BLaER1 treated with 17β-estradiol and CSF1 and Interleukin-3, amounts not matched to agents 10 nM and 100 nM (cell line): ENCODE data around the gene RANBP3.
"Not testable (repeated sequence)": the region's sequence is repeated elsewhere in the genome, so short reads cannot be mapped to it uniquely, and the experiment has no call there.

Experiments used
- H3K27ac ChIP-seq, 11 experiments: shearing (Covaris generic); formaldehyde crosslinking; 2 replicates each; pipeline ENCODE4 v1.8.1; 2022
- H3K27me3 ChIP-seq, 11 experiments: shearing (Covaris generic); formaldehyde crosslinking; 2 replicates each; pipeline ENCODE4 v1.8.1; 2022
- H3K36me3 ChIP-seq, 11 experiments: shearing (Covaris generic); formaldehyde crosslinking; 2 replicates each; pipeline ENCODE4 v1.8.1; 2022
- H3K4me1 ChIP-seq, 10 experiments: shearing (Covaris generic); formaldehyde crosslinking; 2 replicates each; pipeline ENCODE4 v1.8.1; 2022
- H3K4me2 ChIP-seq, 11 experiments: shearing (Covaris generic); formaldehyde crosslinking; 2 replicates each; pipeline ENCODE4 v1.8.1; 2022
- H3K4me3 ChIP-seq, 10 experiments: shearing (Covaris generic); formaldehyde crosslinking; 2 replicates each; pipeline ENCODE4 v1.8.1; 2022
- H3K9ac ChIP-seq, 11 experiments: shearing (Covaris generic); formaldehyde crosslinking; 2 replicates each; pipeline ENCODE4 v1.8.1; 2022
- H3K9me3 ChIP-seq, 11 experiments: shearing (Covaris generic); formaldehyde crosslinking; replicated peaks in 1 of 11; 2 replicates each; pipeline ENCODE4 v1.8.1; 2022
- H4K20me1 ChIP-seq, 11 experiments: shearing (Covaris generic); formaldehyde crosslinking; 2 replicates each; pipeline ENCODE4 v1.8.1; 2022
- Cebpa-rat ChIP-seq, 11 experiments: shearing (Covaris generic); IDR thresholded peaks; 2 replicates each; pipeline ENCODE4 v1.8.1; 2022

Gene RANBP3

DNA sequence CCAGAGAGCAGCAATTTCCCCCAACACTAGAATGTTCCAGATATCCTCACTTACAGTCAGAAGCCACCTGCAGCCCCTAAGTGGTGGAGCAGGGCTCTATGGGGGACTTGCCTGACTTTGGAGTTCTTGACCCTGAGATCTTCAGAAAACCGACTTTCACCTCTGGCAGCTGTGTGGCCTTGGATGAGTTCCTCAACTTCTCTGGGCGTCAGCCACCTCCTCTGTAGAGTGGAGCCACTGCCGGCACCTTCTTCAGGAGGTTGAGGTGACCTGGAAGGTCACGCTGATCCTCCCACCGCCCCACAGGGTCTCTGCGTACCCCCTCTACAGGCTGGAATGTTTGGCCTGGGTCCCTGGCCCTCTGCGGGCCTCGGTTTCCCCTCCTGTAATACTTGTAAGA is 100.5 kb downstream of the RANBP3 start:
- H3K4me1 ChIP-seq, result peaks cover 4 to 20% (median 10%) of the 10 kb centered on the region in 10 experiments; a peak in 13 of 20 replicates
- H3K9me3 ChIP-seq, result no peaks in the 10 kb centered on the region
- no peaks in the 10 kb centered on the region; a peak in 1 of 22 replicates for H4K20me1 ChIP-seq
- no peak overlapping the region for H3K4me2 ChIP-seq
- no peak for TF ChIP-seq Cebpa-rat (IDR thresholded peaks at IDR 0.05)
- no peaks in the 10 kb centered on the region for H3K27me3 ChIP-seq
- H3K36me3 ChIP-seq, result no peaks in the 10 kb centered on the region
- no peak overlapping the region for H3K9ac ChIP-seq
- no peak overlapping the region for H3K27ac ChIP-seq
- no peak overlapping the region for H3K4me3 ChIP-seq

GRCh38 chr19:5874496-5874895 is 103.4 kb downstream of the RANBP3 start:
- H4K20me1 ChIP-seq, H3K4me1 ChIP-seq, H3K9me3 ChIP-seq, H3K27ac ChIP-seq, H3K27me3 ChIP-seq, H3K9ac ChIP-seq, H3K36me3 ChIP-seq, H3K4me3 ChIP-seq, H3K4me2 ChIP-seq: not testable (repeated sequence)

DNA sequence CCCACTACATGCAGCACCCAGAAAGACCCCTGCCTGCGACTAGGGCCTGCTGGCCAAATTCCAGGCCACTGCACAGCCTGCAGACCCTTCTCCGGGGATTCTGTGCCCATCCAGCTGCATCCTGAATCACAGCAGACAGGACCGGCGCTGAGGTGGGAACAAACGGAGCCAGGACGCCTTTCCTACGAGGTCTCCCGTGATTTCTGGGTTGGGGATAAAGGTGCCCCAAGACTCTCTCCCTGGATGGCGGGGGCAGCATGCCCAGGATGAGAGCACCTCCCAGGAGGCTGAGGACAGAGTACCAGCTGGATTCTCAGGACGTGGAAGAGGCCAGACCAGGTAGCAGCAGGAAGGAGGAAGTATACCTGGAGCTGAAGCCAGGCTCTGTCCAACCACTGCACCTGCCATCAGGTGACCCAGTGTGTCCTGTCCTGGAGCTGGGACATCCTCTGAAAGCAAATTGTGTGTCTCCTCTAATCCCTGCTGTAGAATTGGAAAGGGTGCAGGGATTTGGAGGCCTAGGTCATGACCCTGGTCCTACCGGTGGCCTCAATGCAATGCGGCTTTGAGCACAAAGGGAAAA is 104.2 kb downstream of the RANBP3 start:
- Histone ChIP-seq H3K36me3 (no peaks in the 10 kb centered on the region), H3K27ac (no peak overlapping the region), H3K9ac (no peak overlapping the region)

GRCh38 chr19:5870986-5871394 is 107.0 kb downstream of the RANBP3 start:
- Histone ChIP-seq H3K27ac (no peak overlapping the region), H3K27me3 (no peaks in the 10 kb centered on the region), H3K4me2 (no peak overlapping the region), H4K20me1 (no peaks in the 10 kb centered on the region), H3K9me3 (no peaks in the 10 kb centered on the region), H3K9ac (no peak overlapping the region), H3K4me1 (peaks cover 0 to 8% (median 0%) of the 10 kb centered on the region in 10 experiments; a peak in 1 of 20 replicates), H3K4me3 (no peak overlapping the region), H3K36me3 (no peaks in the 10 kb centered on the region)
- no peak for TF ChIP-seq Cebpa-rat (IDR thresholded peaks at IDR 0.05)

More for the DNA sequence above, 104.2 kb downstream of the RANBP3 start:
- no peak for TF ChIP-seq Cebpa-rat (IDR thresholded peaks at IDR 0.05)
- Histone ChIP-seq H3K4me3 (no peak overlapping the region), H3K4me1 (peaks cover 0 to 8% (median 0%) of the 10 kb centered on the region in 10 experiments; a peak in 3 of 20 replicates), H3K27me3 (no peaks in the 10 kb centered on the region), H4K20me1 (no peaks in the 10 kb centered on the region; a peak in 1 of 22 replicates), H3K9me3 (no peaks in the 10 kb centered on the region), H3K4me2 (no peak overlapping the region)

- Histone ChIP-seq H4K20me1 (no peaks in the 10 kb centered on the region), H3K9ac (no peak overlapping the region), H3K4me1 (peaks cover 0 to 9% (median 0%) of the 10 kb centered on the region in 10 experiments; a peak in 4 of 20 replicates), H3K27me3 (no peaks in the 10 kb centered on the region), H3K9me3 (no peaks in the 10 kb centered on the region), H3K4me2 (no peak overlapping the region), H3K27ac (no peak overlapping the region), H3K36me3 (no peaks in the 10 kb centered on the region), H3K4me3 (no peak overlapping the region)
- no peak for TF ChIP-seq Cebpa-rat (IDR thresholded peaks at IDR 0.05)
Observed at GRCh38 chr19:5867201-5868136, 110.5 kb downstream of the RANBP3 start.
